ENCODE data around the gene USP20. TPM values are rescaled to one million over a fixed set of nuclear protein-coding genes. Genes with fewer than 3 reads are reported as not detected.
"Not testable (repeated sequence)": the region's sequence is repeated elsewhere in the genome, so short reads cannot be mapped to it uniquely, and the experiment has no call there.

The USP20 gene
- total RNA-seq, 1 donor from 2014 or later: 41.0 TPM

GRCh38 chr9:129889941-129890717, 54.9 kb downstream of the USP20 start:
- DNase-seq (ENCODE audit: low spot score): no peak

- not testable (repeated sequence) for DNase-seq (ENCODE audit: low spot score)
These were observed 55.6 kb downstream of the USP20 start for GRCh38 chr9:129890718-129891299.

- DNase-seq (ENCODE audit: low spot score): no peak
These were observed 56.3 kb downstream of the USP20 start for GRCh38 chr9:129891569-129891968.

GRCh38 chr9:129894120-129894823, 59.0 kb downstream of the USP20 start:
- no peak for DNase-seq (ENCODE audit: low spot score)

GRCh38 chr9:129895376-129896268, 60.4 kb downstream of the USP20 start:
- DNase-seq (ENCODE audit: low spot score): no peak

- DNase-seq (ENCODE audit: low spot score): no peak
These were observed 62.0 kb downstream of the USP20 start for GRCh38 chr9:129897263-129897662.

- no peak for DNase-seq (ENCODE audit: low spot score)
These were observed 62.9 kb downstream of the USP20 start for GRCh38 chr9:129898185-129898584.

GRCh38 chr9:129899620-129900019, 64.4 kb downstream of the USP20 start:
- DNase-seq (ENCODE audit: low spot score): no peak

GRCh38 chr9:129900263-129901027, 65.2 kb downstream of the USP20 start:
- no peak for DNase-seq (ENCODE audit: low spot score)

- no peak for DNase-seq (ENCODE audit: low spot score)
These were observed 66.9 kb downstream of the USP20 start for GRCh38 chr9:129901993-129902739.

- DNase-seq (ENCODE audit: low spot score): no peak
These were observed 67.5 kb downstream of the USP20 start for GRCh38 chr9:129902740-129903134.

GRCh38 chr9:129904734-129905133, 69.5 kb downstream of the USP20 start:
- DNase-seq (ENCODE audit: low spot score): no peak

GRCh38 chr9:129906298-129906697, 71.0 kb downstream of the USP20 start:
- DNase-seq (ENCODE audit: low spot score): no peak

- DNase-seq (ENCODE audit: low spot score): no peak
These were observed 71.9 kb downstream of the USP20 start for GRCh38 chr9:129907201-129907600.

GRCh38 chr9:129908906-129909305, 73.6 kb downstream of the USP20 start:
- no peak for DNase-seq (ENCODE audit: low spot score)

- no peak for DNase-seq (ENCODE audit: low spot score)
These were observed 74.6 kb downstream of the USP20 start for GRCh38 chr9:129909851-129910250.

- peak; percentile 81 for DNase-seq (ENCODE audit: low spot score)
These were observed 75.6 kb downstream of the USP20 start for GRCh38 chr9:129910628-129911567.

GRCh38 chr9:129914051-129914450, 78.8 kb downstream of the USP20 start:
- DNase-seq (ENCODE audit: low spot score): no peak

- no peak for DNase-seq (ENCODE audit: low spot score)
These were observed 81.4 kb downstream of the USP20 start for GRCh38 chr9:129916707-129917106.

Data from mucosa of gallbladder (tissue), 1 donor.